Measurements from ENCODE around the gene TFG.
"Not testable (repeated sequence)": the region's sequence is repeated elsewhere in the genome, so short reads cannot be mapped to it uniquely, and the experiment has no call there.

The TFG gene

GRCh38 chr3:100708989-100709841, at the start of gene TFG:
TFG (plus strand) TSS chr3:100709494; CDS start chr3:100713686, 4,192 bp downstream.
- H3K27me3 Mint-ChIP-seq (ENCODE audit: low read depth), result no peaks in the 10 kb centered on the region
- H3K4me1 Mint-ChIP-seq (ENCODE audit: low read depth), result peaks cover 33% of the 10 kb centered on the region
- H3K27ac Mint-ChIP-seq, result peak within 1 kb of the TSS; percentile 92
- H3K36me3 Mint-ChIP-seq (ENCODE audit: low read depth), result peaks cover 27% of the 10 kb centered on the region
- peak; percentile 99 for DNase-seq (ENCODE audit: low spot score)
- peaks cover 11% of the 10 kb centered on the region for H3K9me3 Mint-ChIP-seq
- peak within 1 kb of the TSS; percentile 86 for H3K4me3 Mint-ChIP-seq

GRCh38 chr3:100661294-100661693, 48.0 kb upstream of the TFG start:
- not testable (repeated sequence) for H3K4me3 Mint-ChIP-seq; H3K27ac Mint-ChIP-seq; DNase-seq (ENCODE audit: low spot score); H3K9me3 Mint-ChIP-seq; H3K36me3 Mint-ChIP-seq (ENCODE audit: low read depth)
- Mint-ChIP-seq H3K27me3 (ENCODE audit: low read depth) (peaks cover 15% of the 10 kb centered on the region), H3K4me1 (ENCODE audit: low read depth) (peaks cover 35% of the 10 kb centered on the region)

- no peak for DNase-seq (ENCODE audit: low spot score)
- Mint-ChIP-seq H3K4me1 (ENCODE audit: low read depth) (peaks cover 35% of the 10 kb centered on the region), H3K9me3 (no peaks in the 10 kb centered on the region), H3K27ac (no peak overlapping the region), H3K4me3 (no peak overlapping the region), H3K27me3 (ENCODE audit: low read depth) (peaks cover 11% of the 10 kb centered on the region), H3K36me3 (ENCODE audit: low read depth) (no peaks in the 10 kb centered on the region)
Observed at GRCh38 chr3:100662113-100662823, 47.0 kb upstream of the TFG start.

GRCh38 chr3:100665230-100665629, 44.1 kb upstream of the TFG start:
- peak overlapping the region; percentile 75 for H3K4me3 Mint-ChIP-seq
- H3K36me3 Mint-ChIP-seq (ENCODE audit: low read depth), result no peaks in the 10 kb centered on the region

GRCh38 chr3:100666699-100667098, 42.6 kb upstream of the TFG start:
- Mint-ChIP-seq H3K9me3 (peaks cover 17% of the 10 kb centered on the region), H3K4me1 (ENCODE audit: low read depth) (peaks cover 34% of the 10 kb centered on the region)
- not testable (repeated sequence) for H3K27ac Mint-ChIP-seq; DNase-seq (ENCODE audit: low spot score); H3K4me3 Mint-ChIP-seq; H3K27me3 Mint-ChIP-seq (ENCODE audit: low read depth); H3K36me3 Mint-ChIP-seq (ENCODE audit: low read depth)

More at GRCh38 chr3:100665230-100665629, 44.1 kb upstream of the TFG start:
- peaks cover 3% of the 10 kb centered on the region for H3K9me3 Mint-ChIP-seq
- DNase-seq (ENCODE audit: low spot score), result peak; percentile 59
- peak overlapping the region; percentile 70 for H3K27ac Mint-ChIP-seq
- peaks cover 9% of the 10 kb centered on the region for H3K27me3 Mint-ChIP-seq (ENCODE audit: low read depth)
- peaks cover 35% of the 10 kb centered on the region for H3K4me1 Mint-ChIP-seq (ENCODE audit: low read depth)

GRCh38 chr3:100667316-100667715, 42.0 kb upstream of the TFG start:
- H3K4me3 Mint-ChIP-seq; H3K36me3 Mint-ChIP-seq (ENCODE audit: low read depth); H3K27me3 Mint-ChIP-seq (ENCODE audit: low read depth); H3K27ac Mint-ChIP-seq; DNase-seq (ENCODE audit: low spot score): not testable (repeated sequence)
- peaks cover 32% of the 10 kb centered on the region for H3K4me1 Mint-ChIP-seq (ENCODE audit: low read depth)
- H3K9me3 Mint-ChIP-seq, result peaks cover 17% of the 10 kb centered on the region

GRCh38 chr3:100670995-100671394, 38.3 kb upstream of the TFG start:
- peaks cover 31% of the 10 kb centered on the region for H3K27me3 Mint-ChIP-seq (ENCODE audit: low read depth)
- peaks cover 17% of the 10 kb centered on the region for H3K9me3 Mint-ChIP-seq
- not testable (repeated sequence) for H3K27ac Mint-ChIP-seq

GRCh38 chr3:100681496-100681895, 27.8 kb upstream of the TFG start:
- Mint-ChIP-seq H3K4me3 (no peak overlapping the region), H3K36me3 (ENCODE audit: low read depth) (no peaks in the 10 kb centered on the region), H3K27me3 (ENCODE audit: low read depth) (peaks cover 18% of the 10 kb centered on the region), H3K9me3 (no peaks in the 10 kb centered on the region), H3K4me1 (ENCODE audit: low read depth) (no peaks in the 10 kb centered on the region), H3K27ac (no peak overlapping the region)
- DNase-seq (ENCODE audit: low spot score), result no peak

More at GRCh38 chr3:100670995-100671394, 38.3 kb upstream of the TFG start:
- not testable (repeated sequence) for H3K4me3 Mint-ChIP-seq; H3K4me1 Mint-ChIP-seq (ENCODE audit: low read depth); H3K36me3 Mint-ChIP-seq (ENCODE audit: low read depth); DNase-seq (ENCODE audit: low spot score)

- DNase-seq (ENCODE audit: low spot score), result no peak
Observed at GRCh38 chr3:100682056-100682853, 27.0 kb upstream of the TFG start.

GRCh38 chr3:100682854-100683760, 26.2 kb upstream of the TFG start:
- no peak for DNase-seq (ENCODE audit: low spot score)
- Mint-ChIP-seq H3K27ac (no peak overlapping the region), H3K9me3 (no peaks in the 10 kb centered on the region), H3K4me1 (ENCODE audit: low read depth) (no peaks in the 10 kb centered on the region), H3K36me3 (ENCODE audit: low read depth) (no peaks in the 10 kb centered on the region), H3K4me3 (no peak overlapping the region), H3K27me3 (ENCODE audit: low read depth) (peaks cover 11% of the 10 kb centered on the region)

More at GRCh38 chr3:100682056-100682853, 27.0 kb upstream of the TFG start:
- H3K9me3 Mint-ChIP-seq, result no peaks in the 10 kb centered on the region
- H3K4me1 Mint-ChIP-seq (ENCODE audit: low read depth), result no peaks in the 10 kb centered on the region
- no peak overlapping the region for H3K27ac Mint-ChIP-seq
- H3K36me3 Mint-ChIP-seq (ENCODE audit: low read depth), result no peaks in the 10 kb centered on the region
- H3K4me3 Mint-ChIP-seq, result no peak overlapping the region
- peaks cover 18% of the 10 kb centered on the region for H3K27me3 Mint-ChIP-seq (ENCODE audit: low read depth)

GRCh38 chr3:100693225-100693624, 16.1 kb upstream of the TFG start:
- Mint-ChIP-seq H3K9me3 (no peaks in the 10 kb centered on the region), H3K36me3 (ENCODE audit: low read depth) (no peaks in the 10 kb centered on the region), H3K4me1 (ENCODE audit: low read depth) (no peaks in the 10 kb centered on the region), H3K27ac (no peak overlapping the region), H3K27me3 (ENCODE audit: low read depth) (peaks cover 47% of the 10 kb centered on the region), H3K4me3 (no peak overlapping the region)
- no peak for DNase-seq (ENCODE audit: low spot score)

- no peak overlapping the region for H3K4me3 Mint-ChIP-seq
- no peaks in the 10 kb centered on the region for H3K9me3 Mint-ChIP-seq
- H3K27me3 Mint-ChIP-seq (ENCODE audit: low read depth), result peaks cover 56% of the 10 kb centered on the region
- H3K4me1 Mint-ChIP-seq (ENCODE audit: low read depth), result no peaks in the 10 kb centered on the region
- no peak overlapping the region for H3K27ac Mint-ChIP-seq
- no peaks in the 10 kb centered on the region for H3K36me3 Mint-ChIP-seq (ENCODE audit: low read depth)
- no peak for DNase-seq (ENCODE audit: low spot score)
Observed at GRCh38 chr3:100695696-100696095, 13.6 kb upstream of the TFG start.

- no peaks in the 10 kb centered on the region for H3K4me1 Mint-ChIP-seq (ENCODE audit: low read depth)
- H3K9me3 Mint-ChIP-seq, result no peaks in the 10 kb centered on the region
- no peaks in the 10 kb centered on the region for H3K36me3 Mint-ChIP-seq (ENCODE audit: low read depth)
- no peak overlapping the region for H3K27ac Mint-ChIP-seq
- H3K27me3 Mint-ChIP-seq (ENCODE audit: low read depth), result peaks cover 58% of the 10 kb centered on the region
- DNase-seq (ENCODE audit: low spot score), result no peak
- H3K4me3 Mint-ChIP-seq, result no peak overlapping the region
Observed at GRCh38 chr3:100696161-100696560, 13.1 kb upstream of the TFG start.

Data from T-helper 2 cell treated with Interferon-gamma antibody and Interleukin-4, amounts not matched to agents 5 μg/mL and 100 μg/mL, for 36 hours (primary cell).